ENCODE results near the gene ATP4B.

DNA sequence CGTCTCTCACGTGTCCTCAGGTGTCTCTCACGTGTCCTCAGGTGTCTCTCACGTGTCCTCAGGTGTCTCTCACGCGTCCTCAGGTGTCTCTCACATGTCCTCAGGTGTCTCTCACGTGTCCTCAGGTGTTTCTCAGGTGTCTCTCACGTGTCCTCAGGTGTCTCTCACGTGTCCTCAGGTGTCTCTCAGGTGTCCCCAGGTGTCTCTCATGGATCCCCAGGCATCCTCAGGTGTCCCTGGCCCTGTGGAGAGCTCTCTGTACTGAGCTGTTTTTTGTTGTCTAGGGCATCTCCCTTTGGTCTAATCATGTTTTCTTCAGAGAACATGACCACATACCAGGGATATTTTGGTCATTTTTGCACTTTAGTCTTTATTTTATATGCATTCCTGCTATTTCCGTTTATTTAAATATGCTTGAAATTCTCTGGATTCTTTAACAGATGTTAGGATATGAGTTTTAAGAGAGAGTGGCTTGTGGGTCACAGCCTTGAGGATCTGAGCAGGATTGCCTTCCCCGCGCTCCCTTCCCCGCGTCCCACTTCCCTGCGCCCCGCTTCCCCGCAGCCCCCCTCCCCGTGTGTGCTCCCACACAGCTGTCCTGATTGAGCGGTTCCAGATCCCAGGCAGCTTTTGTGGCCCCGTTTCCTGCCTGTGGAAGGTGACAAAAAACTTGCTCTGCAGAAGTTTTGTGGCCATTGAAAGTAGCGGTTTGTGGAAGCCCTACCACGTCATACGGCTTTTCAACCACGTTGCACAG, 31.9 kb downstream of the ATP4B start:
- TF ChIP-seq, protein P1, sequence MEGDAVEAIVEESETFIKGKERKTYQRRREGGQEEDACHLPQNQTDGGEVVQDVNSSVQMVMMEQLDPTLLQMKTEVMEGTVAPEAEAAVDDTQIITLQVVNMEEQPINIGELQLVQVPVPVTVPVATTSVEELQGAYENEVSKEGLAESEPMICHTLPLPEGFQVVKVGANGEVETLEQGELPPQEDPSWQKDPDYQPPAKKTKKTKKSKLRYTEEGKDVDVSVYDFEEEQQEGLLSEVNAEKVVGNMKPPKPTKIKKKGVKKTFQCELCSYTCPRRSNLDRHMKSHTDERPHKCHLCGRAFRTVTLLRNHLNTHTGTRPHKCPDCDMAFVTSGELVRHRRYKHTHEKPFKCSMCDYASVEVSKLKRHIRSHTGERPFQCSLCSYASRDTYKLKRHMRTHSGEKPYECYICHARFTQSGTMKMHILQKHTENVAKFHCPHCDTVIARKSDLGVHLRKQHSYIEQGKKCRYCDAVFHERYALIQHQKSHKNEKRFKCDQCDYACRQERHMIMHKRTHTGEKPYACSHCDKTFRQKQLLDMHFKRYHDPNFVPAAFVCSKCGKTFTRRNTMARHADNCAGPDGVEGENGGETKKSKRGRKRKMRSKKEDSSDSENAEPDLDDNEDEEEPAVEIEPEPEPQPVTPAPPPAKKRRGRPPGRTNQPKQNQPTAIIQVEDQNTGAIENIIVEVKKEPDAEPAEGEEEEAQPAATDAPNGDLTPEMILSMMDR (IDR thresholded peaks at IDR 0.05), result no peak
- TF ChIP-seq ESRRA (IDR thresholded peaks at IDR 0.05; ENCODE audit: borderline replicate concordance, low read length), result no peak
- TF ChIP-seq RCOR1 (IDR thresholded peaks at IDR 0.05; ENCODE audit: low read depth, low read length), result no peak
- TF ChIP-seq POLR2A (IDR thresholded peaks at IDR 0.05; ENCODE audit: low read length), result no peak
